ENCODE results near the gene POFUT2.

DNA sequence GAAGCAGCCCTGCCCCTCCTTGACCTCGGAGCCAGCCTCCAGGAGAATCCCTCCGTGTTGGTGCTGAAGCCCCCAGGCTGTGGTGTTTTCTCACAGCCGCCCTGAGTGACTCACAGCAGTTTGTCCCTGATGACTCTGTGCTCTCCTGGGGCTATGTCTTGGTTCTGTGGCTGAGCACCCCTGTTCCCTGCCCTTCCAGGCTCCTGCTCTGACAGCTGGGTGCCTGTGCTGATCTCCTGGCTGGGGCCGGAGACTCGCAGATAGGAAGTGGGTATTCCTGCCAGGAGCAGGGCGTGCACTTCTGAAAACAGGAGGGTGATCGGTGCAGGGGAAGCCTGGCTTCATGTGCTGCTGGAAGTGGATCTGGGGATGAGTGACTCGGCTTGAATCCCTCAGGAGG is 34.5 kb downstream of the POFUT2 start:
- no peak for TF ChIP-seq GATA3 (IDR thresholded peaks at IDR 0.05; ENCODE audit: low read depth, low read length)
- TF ChIP-seq GATA2 (IDR thresholded peaks at IDR 0.05; ENCODE audit: low read depth, low read length) = no peak
